ENCODE measurements around the gene MARCKSL1.
A peak's percentile ranks its signal among the peaks of the same experiment; 100 is the strongest.
"Not testable (repeated sequence)": the region's sequence is repeated elsewhere in the genome, so short reads cannot be mapped to it uniquely, and the experiment has no call there.

MARCKSL1 gene

GRCh38 chr1:32335790-32336590 is at the start of gene MARCKSL1:
Gene MARCKSL1 (minus strand): TSS chr1:32336233. CDS start chr1:32336033, 200 bp downstream.
- DNase-seq (ENCODE audit: low read depth in 3 of 3): peak; percentile 75 to 82 (median 80)

GRCh38 chr1:32380057-32380456 is 44.0 kb upstream of the MARCKSL1 start:
- DNase-seq (ENCODE audit: low read depth in 3 of 3): no peak

GRCh38 chr1:32377541-32378220 is 41.6 kb upstream of the MARCKSL1 start:
- no peak for DNase-seq (ENCODE audit: low read depth in 3 of 3)

GRCh38 chr1:32376199-32376598 is 40.2 kb upstream of the MARCKSL1 start:
- no peak for DNase-seq (ENCODE audit: low read depth in 3 of 3)

GRCh38 chr1:32373996-32374592 is 38.1 kb upstream of the MARCKSL1 start:
- DNase-seq (ENCODE audit: low read depth in 3 of 3): no peak

GRCh38 chr1:32372149-32372756 is 36.2 kb upstream of the MARCKSL1 start:
- no peak for DNase-seq (ENCODE audit: low read depth in 3 of 3)

GRCh38 chr1:32367912-32368635 is 32.0 kb upstream of the MARCKSL1 start:
- no peak for DNase-seq (ENCODE audit: low read depth in 3 of 3)

GRCh38 chr1:32365445-32365844 is 29.4 kb upstream of the MARCKSL1 start:
- no peak for DNase-seq (ENCODE audit: low read depth in 3 of 3)

- DNase-seq (ENCODE audit: low read depth in 3 of 3): no peak
These were observed 28.8 kb upstream of the MARCKSL1 start for GRCh38 chr1:32364836-32365235.

- no peak for DNase-seq (ENCODE audit: low read depth in 3 of 3)
These were observed 27.7 kb upstream of the MARCKSL1 start for GRCh38 chr1:32363713-32364112.

- DNase-seq (ENCODE audit: low read depth in 3 of 3): no peak
These were observed 26.7 kb upstream of the MARCKSL1 start, which contains the start of the genes FAM229A and TSSK3 for GRCh38 chr1:32362474-32363313. Gene FAM229A (minus strand): TSS chr1:32362485. CDS start chr1:32362091, 394 bp downstream. Gene TSSK3 (plus strand): TSS chr1:32362539. CDS start chr1:32362702, 163 bp downstream.

GRCh38 chr1:32361674-32362473 is 25.8 kb upstream of the MARCKSL1 start:
- DNase-seq (ENCODE audit: low read depth in 3 of 3): peak in 1 of 3 experiments; percentile 13

GRCh38 chr1:32361308-32361673 is 25.3 kb upstream of the MARCKSL1 start:
- DNase-seq (ENCODE audit: low read depth in 3 of 3): no peak

GRCh38 chr1:32358435-32358834 is 22.4 kb upstream of the MARCKSL1 start:
- DNase-seq (ENCODE audit: low read depth in 3 of 3): no peak

- DNase-seq (ENCODE audit: low read depth in 3 of 3): no peak
These were observed 21.6 kb upstream of the MARCKSL1 start for GRCh38 chr1:32357614-32358013.

- DNase-seq (ENCODE audit: low read depth in 3 of 3): no peak
These were observed 20.4 kb upstream of the MARCKSL1 start for GRCh38 chr1:32356478-32356877.

- not testable (repeated sequence) for DNase-seq (ENCODE audit: low read depth in 3 of 3)
These were observed 19.7 kb upstream of the MARCKSL1 start for GRCh38 chr1:32355778-32356177.

GRCh38 chr1:32353886-32354570 is 18.0 kb upstream of the MARCKSL1 start:
- no peak for DNase-seq (ENCODE audit: low read depth in 3 of 3)

GRCh38 chr1:32353431-32353830 is 17.4 kb upstream of the MARCKSL1 start:
- no peak for DNase-seq (ENCODE audit: low read depth in 3 of 3)

All from stimulated activated CD4-positive, alpha-beta T cell treated with anti-CD3 and anti-CD28 coated beads, TNF-alpha, amount 100 ng/mL, for 4 hours (primary cell).